NCI-H1092 (cell line): ENCODE data around the gene FXYD6.

Experiments
- DNase-seq: peaks from one replicate; lab custom pipeline; 2025; lab: John Stamatoyannopoulos, UW

Gene FXYD6

GRCh38 chr11:117885777-117886176 is 9.3 kb upstream of the FXYD6 start:
- DNase-seq = no peak

- no peak for DNase-seq
These were observed 8.5 kb upstream of the FXYD6 start for GRCh38 chr11:117884994-117885393.

- no peak for DNase-seq
These were observed 6.6 kb upstream of the FXYD6 start for GRCh38 chr11:117883063-117883462.

- DNase-seq = no peak
These were observed 6.0 kb upstream of the FXYD6 start for GRCh38 chr11:117882311-117882905.

- DNase-seq = no peak
These were observed 4.8 kb upstream of the FXYD6 start for GRCh38 chr11:117881217-117881616.

- no peak for DNase-seq
These were observed 3.3 kb upstream of the FXYD6 start for GRCh38 chr11:117879516-117880480.

GRCh38 chr11:117878939-117879475 is 2.5 kb upstream of the FXYD6 start:
- DNase-seq = no peak

- DNase-seq = no peak
These were observed 2.0 kb upstream of the FXYD6 start for GRCh38 chr11:117878314-117878938.

GRCh38 chr11:117877120-117877784 is 794 bp upstream of the FXYD6 start:
- no peak for DNase-seq

GRCh38 chr11:117876059-117876340 is 458 bp downstream of the FXYD6 start:
- no peak for DNase-seq

GRCh38 chr11:117875382-117876058 is 938 bp downstream of the FXYD6 start:
- peak; percentile 58 for DNase-seq

- no peak for DNase-seq
These were observed 1.5 kb downstream of the FXYD6 start for GRCh38 chr11:117874910-117875381.

- no peak for DNase-seq
These were observed 2.1 kb downstream of the FXYD6 start for GRCh38 chr11:117874253-117874909.

- no peak for DNase-seq
These were observed 2.7 kb downstream of the FXYD6 start for GRCh38 chr11:117873828-117874125.

GRCh38 chr11:117872975-117873827 is 3.3 kb downstream of the FXYD6 start:
- no peak for DNase-seq

- DNase-seq = no peak
These were observed 4.0 kb downstream of the FXYD6 start for GRCh38 chr11:117872420-117872961.

- DNase-seq = no peak
These were observed 4.7 kb downstream of the FXYD6 start for GRCh38 chr11:117871784-117872183.

GRCh38 chr11:117871160-117871559 is 5.3 kb downstream of the FXYD6 start:
- DNase-seq = no peak

- peak; percentile 59 for DNase-seq
These were observed 6.1 kb downstream of the FXYD6 start for GRCh38 chr11:117870103-117870952.
